NCI-H1694 treated with DMSO at 0.1 percent for 48 hours (cell line): ENCODE data around the gene HDAC7.

Experiments
- DNase-seq: peaks from one replicate; lab custom pipeline; 2025; lab: John Stamatoyannopoulos, UW

HDAC7 gene

GRCh38 chr12:47746073-47746472 is 73.6 kb downstream of the HDAC7 start:
- DNase-seq, result no peak

- no peak for DNase-seq
Observed at GRCh38 chr12:47745485-47746041, 74.1 kb downstream of the HDAC7 start.

GRCh38 chr12:47744778-47745436 is 74.8 kb downstream of the HDAC7 start:
- DNase-seq, result no peak

GRCh38 chr12:47744005-47744651 is 75.6 kb downstream of the HDAC7 start:
- DNase-seq, result no peak

GRCh38 chr12:47743311-47743860 is 76.3 kb downstream of the HDAC7 start:
- no peak for DNase-seq

- no peak for DNase-seq
Observed at GRCh38 chr12:47742253-47742825, 77.4 kb downstream of the HDAC7 start.

GRCh38 chr12:47741340-47741703 is 78.4 kb downstream of the HDAC7 start:
- peak; percentile 50 for DNase-seq

- DNase-seq, result no peak
Observed at GRCh38 chr12:47740606-47741339, 78.9 kb downstream of the HDAC7 start.

GRCh38 chr12:47739979-47740378 is 79.7 kb downstream of the HDAC7 start:
- DNase-seq, result no peak

GRCh38 chr12:47739297-47739696 is 80.4 kb downstream of the HDAC7 start:
- DNase-seq, result no peak

- DNase-seq, result no peak
Observed at GRCh38 chr12:47737936-47738594, 81.6 kb downstream of the HDAC7 start.

GRCh38 chr12:47736877-47737676 is 82.6 kb downstream of the HDAC7 start:
- no peak for DNase-seq

GRCh38 chr12:47736216-47736615 is 83.5 kb downstream of the HDAC7 start:
- DNase-seq, result no peak

GRCh38 chr12:47735649-47736048 is 84.1 kb downstream of the HDAC7 start:
- DNase-seq, result no peak

GRCh38 chr12:47734725-47735480 is 84.8 kb downstream of the HDAC7 start:
- DNase-seq, result no peak

GRCh38 chr12:47733142-47733541 is 86.6 kb downstream of the HDAC7 start:
- DNase-seq, result no peak
